ENCODE data around the gene GNAZ.

DNA sequence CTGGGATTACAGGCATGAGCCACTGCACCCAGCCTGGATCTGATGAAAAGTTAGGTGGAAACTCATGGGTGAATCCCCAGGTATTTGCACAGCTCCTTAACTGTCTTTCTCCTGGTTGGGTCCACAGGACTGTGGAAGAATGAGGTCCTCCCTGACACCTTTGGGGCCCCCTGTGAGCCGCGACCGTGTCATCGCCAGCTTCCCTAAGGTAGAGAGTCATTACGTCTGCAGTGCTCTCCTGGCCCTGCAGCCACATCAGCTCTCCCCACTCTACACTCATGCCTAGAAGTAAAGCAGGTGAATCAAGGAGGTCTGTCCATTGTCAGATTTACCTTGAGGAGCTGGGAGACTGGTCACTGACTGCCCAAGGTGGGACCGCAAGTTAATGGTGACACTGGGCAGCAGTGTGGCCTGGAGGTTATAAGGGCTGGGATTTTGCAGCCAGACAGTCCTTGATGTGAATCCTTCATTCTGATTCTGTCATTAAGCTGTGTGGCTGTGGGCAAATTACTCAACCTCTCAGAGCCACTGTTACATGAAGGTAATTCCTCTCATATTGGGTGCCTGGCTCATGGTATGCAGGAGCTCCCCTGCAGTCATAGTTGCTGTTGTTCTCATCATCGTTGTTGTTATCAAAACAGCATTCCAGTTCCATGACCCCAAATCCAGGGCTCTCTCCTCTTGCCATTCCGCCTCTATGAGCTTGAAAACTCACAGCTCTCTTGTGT lies 76.3 kb downstream of the GNAZ start:
- TF ChIP-seq REST (IDR thresholded peaks at IDR 0.05; ENCODE audit: low read depth) (no peak), EP300 (IDR thresholded peaks at IDR 0.05; ENCODE audit: borderline replicate concordance) (no peak), MAX (IDR thresholded peaks at IDR 0.05) (no peak), RAD21 (IDR thresholded peaks at IDR 0.05; ENCODE audit: low read depth) (no peak), CEBPB (IDR thresholded peaks at IDR 0.05) (no peak), TCF12 (IDR thresholded peaks at IDR 0.05; ENCODE audit: low read depth) (no peak), TEAD4 (IDR thresholded peaks at IDR 0.05) (no peak), TAF1 (IDR thresholded peaks at IDR 0.05; ENCODE audit: low read depth) (no peak), EGR1 (IDR thresholded peaks at IDR 0.05) (no peak), NFIC (IDR thresholded peaks at IDR 0.05) (no peak), YY1 (IDR thresholded peaks at IDR 0.05; ENCODE audit: low read depth) (no peak), ZBTB7A (IDR thresholded peaks at IDR 0.05; ENCODE audit: low read depth) (no peak), CREB1 (IDR thresholded peaks at IDR 0.05; ENCODE audit: low read depth) (no peak), USF1 (IDR thresholded peaks at IDR 0.05) (no peak)

Data from Ishikawa (cell line).